Measurements from ENCODE around the gene MUC13.

GRCh38 chr3:124882816-124883747, 51.5 kb downstream of the MUC13 start:
- TF ChIP-seq POLR2A (IDR thresholded peaks at IDR 0.05) (no peak), EP300 (IDR thresholded peaks at IDR 0.05) (no peak), POLR2AphosphoS5 (IDR thresholded peaks at IDR 0.05) (no peak)
- TF ChIP-seq, protein P1, sequence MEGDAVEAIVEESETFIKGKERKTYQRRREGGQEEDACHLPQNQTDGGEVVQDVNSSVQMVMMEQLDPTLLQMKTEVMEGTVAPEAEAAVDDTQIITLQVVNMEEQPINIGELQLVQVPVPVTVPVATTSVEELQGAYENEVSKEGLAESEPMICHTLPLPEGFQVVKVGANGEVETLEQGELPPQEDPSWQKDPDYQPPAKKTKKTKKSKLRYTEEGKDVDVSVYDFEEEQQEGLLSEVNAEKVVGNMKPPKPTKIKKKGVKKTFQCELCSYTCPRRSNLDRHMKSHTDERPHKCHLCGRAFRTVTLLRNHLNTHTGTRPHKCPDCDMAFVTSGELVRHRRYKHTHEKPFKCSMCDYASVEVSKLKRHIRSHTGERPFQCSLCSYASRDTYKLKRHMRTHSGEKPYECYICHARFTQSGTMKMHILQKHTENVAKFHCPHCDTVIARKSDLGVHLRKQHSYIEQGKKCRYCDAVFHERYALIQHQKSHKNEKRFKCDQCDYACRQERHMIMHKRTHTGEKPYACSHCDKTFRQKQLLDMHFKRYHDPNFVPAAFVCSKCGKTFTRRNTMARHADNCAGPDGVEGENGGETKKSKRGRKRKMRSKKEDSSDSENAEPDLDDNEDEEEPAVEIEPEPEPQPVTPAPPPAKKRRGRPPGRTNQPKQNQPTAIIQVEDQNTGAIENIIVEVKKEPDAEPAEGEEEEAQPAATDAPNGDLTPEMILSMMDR (IDR thresholded peaks at IDR 0.05): no peak
